GOT3 (cell line): Measurements from ENCODE around the gene PRSS35.
"Not testable (repeated sequence)": the region's sequence is repeated elsewhere in the genome, so short reads cannot be mapped to it uniquely, and the experiment has no call there.

Experiments
- DNase-seq: peaks from one replicate; lab custom pipeline; 2025; ENCODE audit warnings: mixed read lengths; lab: John Stamatoyannopoulos, UW

The PRSS35 gene

GRCh38 chr6:83511901-83512681, at the start of gene PRSS35:
TSS of gene PRSS35 (plus strand) at chr6:83512534. CDS start at chr6:83523442, 10,908 bp downstream.
- no peak for DNase-seq

GRCh38 chr6:83463886-83464285, 48.4 kb upstream of the PRSS35 start:
- no peak for DNase-seq

GRCh38 chr6:83464381-83465140, 47.8 kb upstream of the PRSS35 start:
- DNase-seq = no peak

GRCh38 chr6:83466328-83466727, 46.0 kb upstream of the PRSS35 start:
- DNase-seq = no peak

- DNase-seq = no peak
Observed at GRCh38 chr6:83467620-83468036, 44.7 kb upstream of the PRSS35 start.

GRCh38 chr6:83470001-83470400, 42.3 kb upstream of the PRSS35 start:
- no peak for DNase-seq

- no peak for DNase-seq
Observed at GRCh38 chr6:83470587-83470986, 41.7 kb upstream of the PRSS35 start.

GRCh38 chr6:83472767-83473166, 39.6 kb upstream of the PRSS35 start:
- no peak for DNase-seq

GRCh38 chr6:83474309-83474708, 38.0 kb upstream of the PRSS35 start:
- DNase-seq = no peak

GRCh38 chr6:83476971-83477370, 35.4 kb upstream of the PRSS35 start:
- DNase-seq = no peak

- DNase-seq = no peak
Observed at GRCh38 chr6:83479389-83479788, 32.9 kb upstream of the PRSS35 start.

GRCh38 chr6:83480470-83480869, 31.9 kb upstream of the PRSS35 start:
- DNase-seq = no peak

GRCh38 chr6:83481938-83482337, 30.4 kb upstream of the PRSS35 start:
- DNase-seq = not testable (repeated sequence)

GRCh38 chr6:83488448-83488847, 23.9 kb upstream of the PRSS35 start:
- DNase-seq = no peak

- no peak for DNase-seq
Observed at GRCh38 chr6:83488861-83489260, 23.5 kb upstream of the PRSS35 start.

- no peak for DNase-seq
Observed at GRCh38 chr6:83490217-83490807, 22.0 kb upstream of the PRSS35 start.

GRCh38 chr6:83505356-83505755, 7.0 kb upstream of the PRSS35 start:
- DNase-seq = no peak

GRCh38 chr6:83509441-83509840, 2.9 kb upstream of the PRSS35 start:
- no peak for DNase-seq

- no peak for DNase-seq
Observed at GRCh38 chr6:83510791-83511190, 1.5 kb upstream of the PRSS35 start.

GRCh38 chr6:83511266-83511665, 1.1 kb upstream of the PRSS35 start:
- DNase-seq = no peak

- DNase-seq = no peak
Observed at GRCh38 chr6:83514466-83514865, 2.1 kb downstream of the PRSS35 start.

- no peak for DNase-seq
Observed at GRCh38 chr6:83514866-83515466, 2.6 kb downstream of the PRSS35 start.
